D721Med (cell line): ENCODE results near the gene CRTAC1.

Experiments
- DNase-seq: peaks from one replicate; pipeline ENCODE4 v3.0.0; 2011; ENCODE audit warnings: low spot score; ENCODE audit not compliant: insufficient read length
- FAIRE-seq: peaks from 2 replicates; lab custom pipeline; 2011; peaks lifted over from hg19 to GRCh38; lab: Jason Lieb, UNC
- CTCF ChIP-seq: IDR thresholded peaks from 2 replicates; pipeline ENCODE4 v1.5.1; 2012; ENCODE audit warnings: mild to moderate bottlenecking, control low read depth; ENCODE audit not compliant: insufficient read depth; ENCODE audit errors: missing control alignments

The CRTAC1 gene

GRCh38 chr10:97949462-97949861 lies 81.0 kb downstream of the CRTAC1 start:
- no peak for TF ChIP-seq CTCF
- DNase-seq (no peak), FAIRE-seq (no peak)

GRCh38 chr10:97948822-97949221 lies 81.6 kb downstream of the CRTAC1 start:
- DNase-seq = no peak
- TF ChIP-seq CTCF = no peak
- no peak for FAIRE-seq

- no peak for TF ChIP-seq CTCF
- no peak for DNase-seq
- no peak for FAIRE-seq
Measured at GRCh38 chr10:97944772-97945171, 85.6 kb downstream of the CRTAC1 start.

GRCh38 chr10:97943294-97943693 lies 87.1 kb downstream of the CRTAC1 start:
- DNase-seq (no peak), FAIRE-seq (no peak)

GRCh38 chr10:97940534-97940933 lies 89.9 kb downstream of the CRTAC1 start:
- no peak for DNase-seq
- FAIRE-seq = no peak
- no peak for TF ChIP-seq CTCF

More at GRCh38 chr10:97943294-97943693, 87.1 kb downstream of the CRTAC1 start:
- TF ChIP-seq CTCF = no peak

- no peak for DNase-seq
- no peak for FAIRE-seq
- TF ChIP-seq CTCF = no peak
Measured at GRCh38 chr10:97939446-97939990, 90.9 kb downstream of the CRTAC1 start.

GRCh38 chr10:97937928-97938327 lies 92.5 kb downstream of the CRTAC1 start:
- no peak for DNase-seq
- no peak for TF ChIP-seq CTCF
- no peak for FAIRE-seq
